ENCODE results near the gene HSBP1.

GRCh38 chr16:83847371-83848225 lies 39.8 kb downstream of the HSBP1 start:
- no peak for TF ChIP-seq CTCF (conservative IDR thresholded peaks at IDR 0.05; ENCODE audit: low read depth, low read length)
- TF ChIP-seq EZH2 (IDR thresholded peaks at IDR 0.05; ENCODE audit: low read length, unreplicated experiment) = no peak
- no peak for TF ChIP-seq EZH2phosphoT487 (IDR thresholded peaks at IDR 0.05; ENCODE audit: borderline replicate concordance, low read length)

Measured in PC-3 (cell line).